ENCODE data around the gene LEFTY1.

GRCh38 chr1:225915538-225915991 lies 26.6 kb upstream of the LEFTY1 start:
- TF ChIP-seq CTCF (IDR thresholded peaks at IDR 0.05) (no peak), POLR2A (IDR thresholded peaks at IDR 0.05) (no peak)

All from Peyer's patch (tissue), 4 donors.